HepG2 (cell line): Measurements from ENCODE around the gene PKD2L2. TPM values are rescaled to one million over a fixed set of nuclear protein-coding genes. Genes with fewer than 3 reads are reported as not detected.

Source experiments
- ATAC-seq: fragments of 200-7000 bp; cut with Tn5 transposase; 3 replicates; pipeline ENCODE4 v1.9.1; 2020; ENCODE audit warnings: mild to moderate bottlenecking, moderate library complexity
- BruUV-seq: library from RNA; stranded (reverse); fragments of 400-500 nt; replicated peaks from 2 replicates; lab custom pipeline; 2021; lab: Mats Ljungman, UMichigan
- CTCF ChIA-PET: fragments of 300-600 bp; formaldehyde crosslinking; extraction: SDS; loops from one replicate; lab custom pipeline; 2021; ENCODE audit warnings: low total read pairs, inconsistent platforms, low intra/inter-chr PET ratio; lab: Yijun Ruan, JAX
- POLR2A ChIA-PET: fragments of 350-600 bp; sonication (Branson Sonifier 250); formaldehyde crosslinking; loops from one replicate; lab custom pipeline; 2020; ENCODE audit warnings: antibody characterized with exemption, inconsistent platforms; lab: Yijun Ruan, JAX
- DNase-seq: peaks from one replicate; pipeline ENCODE4 v3.0.0-alpha.2; 2015; ENCODE audit warnings: low spot score
- FAIRE-seq: peaks from 3 replicates; lab custom pipeline; 2011; peaks lifted over from hg19 to GRCh38; lab: Jason Lieb, UNC
- H2AFZ ChIP-seq: one replicate; pipeline ENCODE4 v1.6.1; 2011; ENCODE audit warnings: low read length, inconsistent platforms
- H3K27ac ChIP-seq: fragments of 300-600 bp; 3 replicates; pipeline ENCODE4 v1.8.0; 2011; ENCODE audit warnings: mixed run types, mild to moderate bottlenecking, mixed read lengths, low read length, inconsistent platforms; ENCODE audit not compliant: insufficient read depth; ENCODE audit errors: extremely low read length
- H3K27me3 ChIP-seq, 2 experiments: fragments of 200-600 bp in 1 of 2; 2 replicates in 1 of 2; 3 replicates in 1 of 2; pipeline versions ENCODE4 v1.6.0 to v1.8.0; 2011; ENCODE audit warnings: low read length in 2 of 2, mild to moderate bottlenecking in 2 of 2, moderate library complexity in 2 of 2, inconsistent platforms in 1 of 2; ENCODE audit not compliant: insufficient read depth in 2 of 2, control insufficient read depth in 1 of 2
- H3K36me3 ChIP-seq, 2 experiments: fragments of 200-600 bp in 1 of 2; replicated peaks in 1 of 2; 2 replicates in 1 of 2; 3 replicates in 1 of 2; pipeline versions ENCODE4 v1.5.1 to v1.8.0; 2011; ENCODE audit warnings: low read length in 2 of 2, inconsistent platforms in 1 of 2; ENCODE audit not compliant: insufficient read depth in 2 of 2, control insufficient read depth in 1 of 2
- H3K4me1 ChIP-seq: 2 replicates; pipeline ENCODE4 v1.5.1; 2012; ENCODE audit warnings: low read length, inconsistent platforms; ENCODE audit not compliant: insufficient read depth
- H3K4me2 ChIP-seq: 2 replicates; pipeline ENCODE4 v1.6.0; 2011; ENCODE audit warnings: low read depth, low read length, inconsistent platforms
- H3K4me3 ChIP-seq, 3 experiments: fragments of 200-600 bp in 1 of 3; sonication (generic), shearing (Covaris generic) in 1 of 3; replicated peaks in 1 of 3; 2 replicates each; pipeline ENCODE4 v1.5.1; 2011 to 2016; ENCODE audit warnings: low read length in 3 of 3, inconsistent platforms in 2 of 3, low read depth in 2 of 3, mild to moderate bottlenecking in 2 of 3, control low read depth in 1 of 3, mixed read lengths in 1 of 3; ENCODE audit not compliant: insufficient read depth in 1 of 3
- H3K79me2 ChIP-seq: one replicate; pipeline ENCODE4 v1.6.1; 2011; ENCODE audit warnings: low read length, inconsistent platforms; ENCODE audit not compliant: insufficient read depth
- H3K9ac ChIP-seq: 2 replicates; pipeline ENCODE4 v1.6.0; 2011; ENCODE audit warnings: mild to moderate bottlenecking, low read depth, low read length, inconsistent platforms; ENCODE audit not compliant: insufficient read depth
- H3K9me3 ChIP-seq: 2 replicates; pipeline ENCODE4 v1.5.1; 2012; ENCODE audit warnings: mild to moderate bottlenecking, low read length
- H4K20me1 ChIP-seq: 2 replicates; pipeline ENCODE4 v1.6.0; 2011; ENCODE audit warnings: inconsistent platforms, mild to moderate bottlenecking, low read length, moderate library complexity; ENCODE audit not compliant: insufficient read depth
- CBX1 ChIP-seq: IDR thresholded peaks from one replicate; pipeline ENCODE4 v1.6.1; 2016; ENCODE audit warnings: antibody characterized with exemption, low read depth
- HHEX ChIP-seq: IDR thresholded peaks from 2 replicates; pipeline ENCODE4 v1.6.1; 2016; ENCODE audit warnings: control low read depth
- HMGA1 ChIP-seq: sonication (generic); formaldehyde crosslinking; conservative IDR thresholded peaks from 2 replicates; pipeline ENCODE4 v1.4.0; 2020; ENCODE audit warnings: missing genetic modification reagents
- HNRNPLL ChIP-seq: fragments of 200-400 bp; formaldehyde crosslinking; IDR thresholded peaks from 2 replicates; pipeline ENCODE4 v1.6.1; 2017; ENCODE audit warnings: mild to moderate bottlenecking, low read depth, low read length; ENCODE audit not compliant: poor library complexity, severe bottlenecking
- KDM4B ChIP-seq: sonication (generic); formaldehyde crosslinking; IDR thresholded peaks from 2 replicates; pipeline ENCODE4 v1.4.0; 2020; ENCODE audit warnings: missing genetic modification reagents
- LCORL ChIP-seq, 2 experiments: fragments of 450-650 bp in 1 of 2; sonication (generic) in 1 of 2; formaldehyde crosslinking in 1 of 2; IDR thresholded peaks; 2 replicates each; pipeline versions ENCODE4 v1.5.0 to v1.6.1; 2017 to 2020; ENCODE audit warnings: antibody characterized with exemption in 1 of 2, missing genetic modification reagents in 1 of 2
- MTA3 ChIP-seq: sonication (generic); formaldehyde crosslinking; IDR thresholded peaks from 2 replicates; pipeline ENCODE4 v1.4.0; 2020; ENCODE audit warnings: missing genetic modification reagents
- NCOA1 ChIP-seq: sonication (generic); formaldehyde crosslinking; IDR thresholded peaks from 2 replicates; pipeline ENCODE4 v1.9.0; 2021; ENCODE audit warnings: missing genetic modification reagents
- PCBP2 ChIP-seq: fragments of 200-400 bp; formaldehyde crosslinking; optimal IDR thresholded peaks from 2 replicates; pipeline ENCODE3; 2018; ENCODE audit warnings: low read length, low read depth; ENCODE audit not compliant: poor library complexity, severe bottlenecking
- PLRG1 ChIP-seq: fragments of 450-650 bp; conservative IDR thresholded peaks from 2 replicates; pipeline ENCODE4 v1.6.1; 2016
- RFX5 ChIP-seq: IDR thresholded peaks from 2 replicates; pipeline ENCODE4 v1.6.1; 2011; ENCODE audit warnings: low read depth, low read length, improper control_type of control experiment
- TARDBP ChIP-seq: sonication (generic); formaldehyde crosslinking; IDR thresholded peaks from 2 replicates; pipeline ENCODE4 v1.8.0; 2022; ENCODE audit warnings: mild to moderate bottlenecking, missing genetic modification reagents
- ZEB1 ChIP-seq: IDR thresholded peaks from 2 replicates; pipeline ENCODE4 v1.6.1; 2012; ENCODE audit warnings: mild to moderate bottlenecking, low read depth, inconsistent platforms; ENCODE audit not compliant: insufficient replicate concordance
- ZFAT ChIP-seq: sonication (generic); formaldehyde crosslinking; conservative IDR thresholded peaks from 2 replicates; pipeline ENCODE4 v1.8.1; 2023; ENCODE audit warnings: missing genetic modification reagents, inconsistent platforms
- ZFYVE20 ChIP-seq: sonication (generic); formaldehyde crosslinking; IDR thresholded peaks from 2 replicates; pipeline ENCODE4 v1.8.0; 2023; ENCODE audit warnings: low read depth, mild to moderate bottlenecking, moderate library complexity, missing genetic modification reagents, borderline replicate concordance
- ZNF430 ChIP-seq: sonication (generic); formaldehyde crosslinking; IDR thresholded peaks from 2 replicates; pipeline ENCODE4 v1.9.0; 2021; ENCODE audit warnings: mild to moderate bottlenecking, missing genetic modification reagents
- ZNF562 ChIP-seq: sonication (generic); formaldehyde crosslinking; IDR thresholded peaks from 2 replicates; pipeline ENCODE4 v1.8.0; 2022; ENCODE audit warnings: missing genetic modification reagents, borderline replicate concordance
- ZNF646 ChIP-seq: sonication (generic); formaldehyde crosslinking; IDR thresholded peaks from 2 replicates; pipeline ENCODE4 v1.9.0; 2021; ENCODE audit warnings: mild to moderate bottlenecking, missing genetic modification reagents
- ZSCAN20 ChIP-seq: sonication (generic); formaldehyde crosslinking; IDR thresholded peaks from 2 replicates; pipeline ENCODE4 v1.4.0; 2020; ENCODE audit warnings: missing genetic modification reagents, mild to moderate bottlenecking, borderline replicate concordance
- WGBS: methylation state at CpG from one replicate; pipeline ENCODE4 v1.1.6; 2017; ENCODE audit warnings: low lambda C conversion rate; 5-methylcytosine and 5-hydroxymethylcytosine counted together
- in situ Hi-C: cut with HindIII; loops from 2 replicates; pipeline ENCODE4 v1.10.0; 2017; ENCODE audit warnings: low pct_unique_long_range_greater_than_20kb; ENCODE audit not compliant: extremely low pct_ligation_motif_present
- intact Hi-C: fragments of 100-400 bp; cut with micrococcal nuclease; formaldehyde crosslinking; loops from one replicate; pipeline ENCODE4 v1.10.0; 2022; ENCODE audit not compliant: unreplicated experiment
- polyA plus RNA-seq, 8 experiments: library from polyadenylated mRNA; depleted of rRNA in 3 of 8; stranded (reverse) in 7 of 8; unstranded in 1 of 8; fragments of >200 nt; fragmentation: Illumina TruSeq in 4 of 8; extraction: Trizol in 4 of 8; gene quantifications; 2 replicates each; pipeline versions ENCODE4 v1.2.1 to v1.2.3, GENCODE V29; 2011 to 2016; ENCODE audit warnings: low read depth in 4 of 8, missing spikeins in 1 of 8, mixed read lengths in 1 of 8; ENCODE audit not compliant: insufficient read depth in 1 of 8
- total RNA-seq, 5 experiments: library from RNA; depleted of rRNA; stranded (reverse); fragments of >200 nt; fragmentation: Illumina TruSeq; extraction: Trizol; gene quantifications; 2 replicates each; pipeline ENCODE4 v1.2.3, GENCODE V29; 2016; ENCODE audit warnings: low read depth in 1 of 5

Gene PKD2L2
- total and polyA plus RNA-seq, 2 of the 13 experiments (the other 11 are each of a cell fraction or from before 2014, with no cell fraction given) = not detected

- H2AFZ ChIP-seq = no peak overlapping the region
- ATAC-seq = no peak
- in situ Hi-C loops (no loop called here), intact Hi-C loops (no loop called here)
- H3K9me3 ChIP-seq = no peaks in the 10 kb centered on the region
- H3K27me3 ChIP-seq = no peaks in the 10 kb centered on the region
- H3K4me3 ChIP-seq = no peak overlapping the region
- H3K4me2 ChIP-seq = no peak overlapping the region
- no peaks in the 10 kb centered on the region for H3K4me1 ChIP-seq
- DNase-seq = no peak
- H3K36me3 ChIP-seq = no peaks in the 10 kb centered on the region
- CTCF ChIA-PET = no interaction called here
- H3K9ac ChIP-seq = no peak overlapping the region
- no peak for FAIRE-seq
- no peak overlapping the region for H3K27ac ChIP-seq
- no peaks in the 10 kb centered on the region for H3K79me2 ChIP-seq
- WGBS = 36% methylated on average over 3 of the region's 3 CpGs
- TF ChIP-seq ZFAT (no peak), NCOA1 (CRISPR knock-in tag) (no peak), TARDBP (CRISPR knock-in tag) (no peak), RFX5 (no peak), ZSCAN20 (CRISPR knock-in tag) (no peak), ZFYVE20 (CRISPR knock-in tag) (no peak), MTA3 (no peak), ZNF430 (CRISPR knock-in tag) (no peak), KDM4B (CRISPR knock-in tag) (no peak), PCBP2 (no peak), CBX1 (no peak), HMGA1 (CRISPR knock-in tag) (no peak), PLRG1 (no peak), ZNF646 (CRISPR knock-in tag) (no peak), ZNF562 (CRISPR knock-in tag) (no peak), LCORL (IDR thresholded peaks at IDR 0.05) (no peak), LCORL (CRISPR knock-in tag; IDR thresholded peaks at IDR 0.05) (no peak), ZEB1 (no peak), HHEX (CRISPR knock-in tag) (no peak), HNRNPLL (no peak)
- TF ChIP-seq, all 625 proteins: peak for 0
- POLR2A ChIA-PET = no interaction called here
- no TSS peak for BruUV-seq
- no peaks in the 10 kb centered on the region for H4K20me1 ChIP-seq
Measured at GRCh38 chr5:137856201-137856600, 33.1 kb upstream of the PKD2L2 start.
